ENCODE results near the gene ARSA.
"Not testable (repeated sequence)": the region's sequence is repeated elsewhere in the genome, so short reads cannot be mapped to it uniquely, and the experiment has no call there.

Gene ARSA

DNA sequence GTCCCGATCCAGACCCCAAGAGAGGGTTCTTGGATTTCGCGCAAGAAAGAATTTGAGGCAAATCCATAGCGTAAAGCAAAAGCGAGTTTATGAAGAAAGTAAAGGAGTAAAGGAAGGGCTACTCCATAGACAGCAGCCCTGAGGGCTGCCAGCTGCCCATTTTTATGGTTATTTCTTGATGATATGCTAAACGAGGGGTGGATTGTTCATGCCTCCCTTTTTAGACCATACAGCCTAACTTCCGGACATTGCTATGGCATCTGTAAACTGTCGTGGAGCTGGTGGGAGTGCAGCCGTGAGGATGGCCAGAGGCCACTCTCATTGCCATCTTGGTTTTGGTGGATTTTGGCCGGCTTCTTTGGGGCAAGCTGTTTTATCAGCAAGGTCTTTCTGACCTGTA, 25.3 kb upstream of the ARSA start:
- DNase-seq: no peak

DNA sequence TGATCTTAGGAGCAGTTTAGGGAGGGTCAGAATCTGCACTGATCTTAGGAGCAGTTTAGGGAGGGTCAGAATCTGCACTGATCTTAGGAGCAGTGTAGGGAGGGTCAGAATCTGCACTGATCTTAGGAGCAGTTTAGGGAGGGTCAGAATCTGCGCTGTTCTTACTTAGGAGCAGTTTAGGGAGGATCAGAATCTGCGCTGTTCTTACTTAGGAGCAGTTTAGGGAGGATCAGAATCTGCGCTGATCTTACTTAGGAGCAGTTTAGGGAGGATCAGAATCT, 15.8 kb upstream of the ARSA start:
- DNase-seq: not testable (repeated sequence)

DNA sequence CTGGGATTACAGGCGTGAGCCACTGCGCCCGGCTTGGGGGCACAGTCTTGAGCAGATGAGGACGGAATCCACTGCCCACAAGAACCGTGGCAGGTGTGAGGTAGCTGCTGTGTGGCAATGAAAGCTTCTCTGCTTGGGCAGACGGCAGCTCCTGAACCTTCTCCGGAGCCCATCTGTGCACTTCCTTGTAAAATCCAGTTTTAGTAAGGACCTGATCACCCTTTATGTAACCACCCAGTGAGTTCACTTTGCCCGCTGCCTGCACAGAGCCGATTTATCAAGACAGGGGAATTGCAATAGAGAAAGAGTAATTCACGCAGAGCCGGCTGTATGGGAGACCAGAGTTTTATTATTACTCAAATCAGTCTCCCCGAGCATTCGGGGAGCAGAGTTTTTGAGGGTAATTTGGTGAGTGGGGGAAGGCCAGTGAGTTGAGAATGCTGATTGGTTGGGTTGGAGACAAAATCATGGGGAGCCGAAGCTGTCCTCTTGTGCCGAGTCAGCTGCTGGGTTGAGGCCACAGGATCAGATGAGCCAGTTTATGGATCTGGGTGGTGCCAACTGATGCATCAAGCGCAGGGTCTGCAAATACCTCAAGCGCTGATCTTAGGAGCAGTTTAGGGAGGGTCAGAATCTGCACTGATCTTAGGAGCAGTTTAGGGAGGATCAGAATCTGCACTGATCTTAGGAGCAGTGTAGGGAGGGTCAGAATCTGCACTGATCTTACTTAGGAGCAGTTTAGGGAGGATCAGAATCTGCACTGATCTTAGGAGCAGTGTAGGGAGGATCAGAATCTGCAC, 15.3 kb upstream of the ARSA start:
- DNase-seq: not testable (repeated sequence)

DNA sequence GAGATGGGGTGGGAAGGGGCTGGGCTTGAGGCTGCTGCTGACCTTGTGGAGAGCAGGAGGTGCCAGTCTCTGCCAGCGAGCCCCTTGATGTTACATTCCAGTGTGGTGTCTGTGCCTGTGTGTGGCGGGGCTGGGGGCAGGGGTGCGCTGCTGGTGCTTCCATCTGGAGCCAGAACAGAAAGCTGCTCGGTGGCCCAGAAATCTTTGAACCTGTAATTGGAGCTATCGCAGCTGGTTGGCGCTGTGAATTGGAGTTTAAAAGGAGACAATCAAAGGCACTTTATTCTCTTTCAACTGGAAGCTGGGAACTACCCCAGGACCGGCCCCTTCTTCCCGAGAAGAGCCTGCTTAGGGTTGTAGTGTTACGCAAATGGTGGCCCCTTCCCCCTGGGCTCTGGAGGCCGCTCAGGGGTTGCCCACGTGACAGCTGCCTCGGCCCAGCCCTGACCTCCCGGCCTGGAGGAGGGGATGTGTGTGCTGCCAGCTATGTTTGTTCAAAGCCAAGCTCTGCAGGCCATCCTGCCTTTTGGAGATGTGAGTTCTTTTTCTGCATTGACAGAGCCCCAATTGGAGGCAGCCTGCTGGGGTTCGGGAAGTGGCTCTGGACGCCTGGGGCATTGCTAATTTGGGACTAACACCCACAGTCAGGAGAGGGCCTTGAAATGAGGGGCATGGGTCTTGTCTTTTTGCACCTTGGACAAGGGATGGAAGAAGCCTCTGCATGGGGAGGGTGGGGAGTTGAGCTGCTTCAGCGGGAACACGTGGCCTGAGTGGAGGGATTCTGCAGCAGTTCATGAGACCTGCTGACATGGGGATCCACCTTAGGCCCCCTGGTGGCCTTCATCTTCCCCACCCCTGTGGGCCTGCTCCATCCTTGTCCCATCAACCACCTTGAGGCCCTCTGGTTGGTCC, 14.0 kb upstream of the ARSA start:
- no peak for DNase-seq

DNA sequence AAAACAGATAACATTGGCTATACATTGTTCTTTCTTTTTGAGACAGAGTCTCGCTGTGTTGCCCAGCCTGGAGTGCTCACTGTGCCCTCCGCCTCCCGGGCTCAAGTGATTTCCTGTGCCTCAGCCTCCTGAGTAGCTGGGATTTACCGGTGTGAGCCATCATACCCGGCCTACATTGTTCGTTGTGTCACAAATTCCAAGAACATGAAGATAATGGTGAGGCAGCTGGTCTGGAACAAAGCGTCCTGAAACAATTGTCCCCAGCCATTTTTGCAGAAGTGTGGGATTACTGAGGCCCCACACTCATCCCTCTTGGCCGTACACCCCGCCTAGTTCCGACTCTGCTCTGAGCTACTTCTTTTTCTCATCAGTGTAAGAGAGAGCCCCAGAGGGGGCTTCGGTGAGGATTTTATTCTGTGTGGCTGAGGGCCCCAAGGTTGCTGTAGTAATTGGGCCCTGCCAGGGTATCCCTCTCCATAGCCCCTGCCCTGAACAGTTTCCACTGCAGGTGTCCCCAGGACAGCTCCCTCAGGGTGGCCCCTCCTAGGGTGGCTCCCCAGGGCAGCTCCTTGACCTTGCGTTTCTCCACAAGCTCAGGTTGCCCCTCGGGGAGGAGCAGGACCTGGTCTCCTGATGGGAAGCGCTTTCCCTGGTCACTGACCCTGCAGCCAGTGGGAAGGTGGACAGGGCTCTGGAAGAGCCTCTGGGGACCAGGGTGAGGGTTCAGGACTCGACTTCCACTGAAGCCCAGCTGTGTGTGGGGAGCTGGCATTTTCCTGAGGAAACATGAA, 13.1 kb upstream of the ARSA start:
- no peak for DNase-seq

DNA sequence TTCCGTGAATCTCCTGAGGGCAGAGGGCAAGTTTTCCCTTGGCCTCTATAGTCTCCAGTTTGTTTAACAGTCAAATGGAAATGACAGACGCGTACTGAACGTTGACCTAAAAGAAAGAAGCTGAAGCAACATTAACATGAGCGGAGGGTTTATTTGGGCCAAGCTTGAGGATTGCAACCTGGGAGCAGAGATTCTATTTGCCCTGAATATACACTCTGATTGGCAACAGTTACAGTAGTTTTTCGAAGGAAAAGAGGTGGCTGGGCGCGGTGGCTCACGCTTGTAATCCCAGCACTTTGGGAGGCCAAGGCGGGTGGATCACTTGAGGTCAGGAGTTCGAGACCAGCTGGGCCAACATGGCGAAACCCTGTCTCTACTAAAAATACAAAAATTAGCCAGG, 12.3 kb upstream of the ARSA start:
- not testable (repeated sequence) for DNase-seq

DNA sequence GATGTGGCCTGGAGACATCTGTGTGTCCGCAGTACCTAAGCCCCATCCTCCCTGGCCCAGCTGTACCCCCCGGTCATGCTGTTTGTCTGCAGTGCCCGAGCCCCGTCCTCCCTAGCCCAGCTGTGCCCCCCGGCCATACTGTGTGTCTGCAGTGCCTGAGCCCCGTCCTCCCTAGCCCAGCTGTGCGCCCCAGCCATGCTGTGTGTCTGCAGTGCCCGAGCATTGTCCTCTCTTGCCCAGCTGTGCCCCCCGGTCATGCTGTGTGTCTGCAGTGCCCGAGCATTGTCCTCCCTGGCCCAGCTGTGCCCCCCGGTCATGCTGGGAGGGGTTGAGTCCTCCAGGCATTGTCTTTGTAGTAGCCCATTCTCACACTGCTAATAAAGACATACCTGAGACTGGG, 7.6 kb upstream of the ARSA start:
- DNase-seq: no peak

DNA sequence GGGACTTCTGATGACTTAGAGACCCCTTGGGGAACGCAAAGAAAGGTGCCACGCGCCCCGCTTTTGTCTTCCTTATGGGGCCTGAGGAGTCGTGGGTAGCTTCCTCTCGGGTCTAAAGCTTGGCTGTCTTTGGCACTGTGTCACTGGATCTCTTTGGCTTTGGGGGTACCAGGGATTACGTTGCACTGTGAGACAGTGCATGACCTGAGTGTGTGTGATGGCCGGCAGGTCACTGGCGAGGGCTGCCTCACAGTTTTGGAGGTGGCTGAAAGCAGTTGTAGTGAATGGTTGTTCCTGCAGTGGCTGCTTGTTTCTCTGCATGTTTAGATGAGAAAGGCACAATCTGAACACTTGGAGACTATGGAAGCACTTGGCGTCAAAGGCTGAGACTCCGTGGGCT, 5.8 kb upstream of the ARSA start:
- no peak for DNase-seq

DNA sequence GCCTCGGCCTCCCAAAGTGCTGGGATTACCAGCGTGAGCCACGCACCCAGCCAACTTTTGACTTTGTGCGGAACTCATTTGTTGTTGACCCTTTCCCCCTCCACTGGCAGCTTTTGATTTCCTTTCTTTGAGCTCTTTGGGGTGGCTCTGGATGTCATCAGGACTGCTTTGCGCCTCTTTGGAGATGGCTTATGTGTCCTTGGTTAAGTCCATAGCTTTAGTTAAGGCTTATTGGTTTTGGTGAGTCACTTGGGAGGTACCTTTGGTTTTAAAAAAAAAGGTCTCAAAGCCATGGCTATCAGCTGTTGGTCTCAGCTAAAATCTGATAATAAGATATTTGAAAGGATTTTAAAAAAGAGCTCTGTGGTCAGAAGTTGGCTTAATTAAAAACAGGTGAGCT, 5.1 kb upstream of the ARSA start:
- no peak for DNase-seq

DNA sequence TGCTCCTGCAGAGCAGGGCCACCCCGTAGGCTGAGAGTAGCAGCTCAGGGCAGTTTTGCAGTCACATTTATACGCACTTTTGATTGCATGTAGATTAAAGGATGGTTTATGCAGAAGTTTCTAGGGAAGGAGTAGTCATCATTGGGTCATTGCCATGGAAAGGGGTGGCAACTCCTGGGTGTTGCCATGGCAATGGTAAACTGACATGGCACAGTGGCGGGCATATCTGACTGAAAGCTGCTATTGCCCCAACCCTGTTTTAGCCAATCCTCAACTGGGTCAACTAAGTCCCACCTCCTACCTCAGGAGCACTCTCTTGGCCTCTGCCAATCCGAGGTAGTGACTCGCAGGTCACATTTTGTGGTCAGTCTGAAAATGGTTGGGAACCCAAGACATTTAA, 2.4 kb upstream of the ARSA start:
- no peak for DNase-seq

DNA sequence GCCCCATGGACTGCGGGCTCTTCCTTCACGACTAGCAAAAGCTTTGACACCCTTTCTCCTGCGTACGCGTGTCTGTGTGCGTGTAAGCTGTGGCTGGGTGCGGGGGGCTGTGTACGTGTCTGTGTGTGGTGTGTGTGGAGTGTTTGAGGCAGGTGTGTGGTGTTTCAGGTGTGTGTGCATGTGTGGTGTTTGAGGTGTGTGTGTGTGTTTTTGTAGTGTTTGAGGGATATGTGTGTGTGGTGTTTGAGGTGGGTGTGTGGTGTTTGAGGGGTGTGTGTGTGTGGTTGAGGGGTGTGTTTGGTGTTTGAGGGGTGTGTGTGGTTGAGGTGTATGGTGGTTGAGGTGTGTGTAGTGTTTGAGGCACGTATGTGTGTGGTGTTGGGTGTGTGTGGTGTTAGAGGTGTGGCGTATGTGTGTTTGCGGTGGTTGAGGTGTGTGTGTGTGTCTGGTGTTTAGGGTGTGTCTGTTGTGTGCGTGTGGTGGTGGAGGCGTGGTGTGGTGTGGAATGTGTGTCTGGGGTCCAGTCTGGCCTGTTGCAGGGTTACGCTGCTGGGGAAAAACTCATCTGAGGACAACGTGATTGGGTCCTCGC, 687 bp upstream of the ARSA start:
- no peak for DNase-seq

DNA sequence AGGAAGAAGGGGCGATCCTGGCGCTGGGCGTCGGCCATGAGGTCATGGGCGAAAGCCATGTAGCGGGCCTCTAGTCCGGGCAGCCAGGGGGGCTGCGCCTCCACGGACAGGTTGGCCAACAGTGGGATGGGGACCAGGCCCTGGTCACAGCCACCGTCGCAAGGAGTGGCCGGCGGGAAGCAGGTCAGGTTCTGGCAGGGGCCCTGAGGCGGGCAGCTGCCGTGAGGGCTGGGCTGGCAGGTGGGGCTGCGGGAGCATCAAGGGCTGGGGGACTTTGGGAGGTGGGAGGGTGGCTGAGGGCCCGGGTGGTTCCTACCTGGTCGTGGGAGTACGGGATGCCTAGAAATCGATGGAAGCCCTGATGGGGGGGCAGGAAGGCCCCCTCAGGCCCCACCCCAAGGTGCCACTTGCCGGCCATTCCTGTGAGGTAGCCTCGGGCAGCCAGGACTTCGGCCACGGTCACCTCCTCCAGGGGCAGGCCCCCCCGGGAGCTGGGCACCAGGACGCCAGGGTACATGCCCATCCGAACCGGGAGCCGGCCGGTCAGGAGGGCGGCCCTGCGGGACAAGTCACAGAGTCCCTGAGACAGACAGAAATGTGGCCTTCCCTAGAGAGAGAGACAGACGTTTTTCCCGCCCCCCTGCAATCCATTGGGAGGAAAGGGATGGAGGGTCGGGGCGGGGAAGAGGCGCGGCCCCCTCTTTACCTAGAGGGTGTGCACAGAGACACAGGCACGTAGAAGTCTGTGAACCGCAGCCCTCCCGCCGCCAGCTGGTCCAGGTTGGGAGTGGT, 906 bp downstream of the ARSA start:
- peak; percentile 18 for DNase-seq

DNA sequence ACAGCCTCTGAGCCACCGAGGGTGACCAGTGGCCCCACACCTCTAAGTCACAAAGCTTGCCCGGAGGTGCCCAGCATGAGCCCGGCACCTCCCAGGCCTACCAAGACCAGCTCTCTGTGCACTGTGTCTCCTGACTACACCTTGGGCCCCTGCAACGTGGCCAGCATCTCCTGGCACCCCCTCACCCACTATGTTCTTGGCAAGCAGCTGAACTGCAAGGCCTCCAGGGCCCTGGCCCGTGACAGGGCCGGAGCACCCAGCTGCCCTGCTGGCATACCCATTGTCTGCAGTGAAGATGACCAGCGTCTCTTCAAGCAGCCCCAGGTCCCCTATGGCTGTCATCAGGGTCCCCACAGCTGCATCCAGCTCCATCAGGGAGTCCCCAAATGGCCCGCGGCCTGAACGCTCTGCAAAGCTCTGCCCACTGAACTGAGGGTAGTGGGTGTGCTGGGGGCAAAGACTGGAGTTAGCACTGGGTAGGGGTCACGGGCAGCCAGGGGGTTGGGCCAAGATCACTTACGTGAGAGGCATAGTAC, 1.6 kb downstream of the ARSA start:
- no peak for DNase-seq

DNA sequence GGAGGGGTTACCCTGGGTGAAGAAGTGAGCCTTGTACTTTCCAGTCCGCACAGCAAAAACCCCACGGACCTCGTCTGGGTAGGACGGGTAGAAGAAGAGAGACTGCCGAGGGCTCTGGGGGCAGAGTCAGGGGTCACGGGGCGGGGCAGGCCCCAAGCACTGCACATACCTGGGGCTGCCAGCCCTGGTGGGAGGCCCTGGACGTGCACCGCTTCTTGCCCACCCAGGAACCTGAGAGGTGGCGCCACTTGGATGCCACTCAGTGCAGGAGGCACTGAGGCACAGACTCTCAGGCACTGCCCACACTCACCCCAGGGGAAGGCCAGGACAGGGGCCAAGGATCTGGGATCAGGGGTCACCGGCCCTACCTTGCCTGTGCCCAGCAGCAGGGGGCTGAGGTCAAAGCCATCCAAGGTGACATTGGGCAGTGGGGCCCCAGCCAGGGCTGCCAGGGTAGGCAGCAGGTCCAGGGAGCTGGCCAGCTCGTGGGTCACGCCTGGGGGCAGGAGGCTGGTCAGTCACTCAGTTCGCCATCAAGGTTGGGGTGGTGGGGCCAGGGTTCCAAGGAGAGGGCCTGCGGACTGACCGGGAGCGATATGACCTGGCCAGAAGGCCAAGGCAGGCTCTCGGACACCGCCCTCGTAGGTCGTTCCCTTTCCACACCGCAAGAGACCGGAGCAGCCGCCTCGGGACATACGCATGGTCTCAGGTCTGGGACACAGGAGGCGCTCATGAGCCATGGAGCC, 2.2 kb downstream of the ARSA start:
- DNase-seq: no peak

DNA sequence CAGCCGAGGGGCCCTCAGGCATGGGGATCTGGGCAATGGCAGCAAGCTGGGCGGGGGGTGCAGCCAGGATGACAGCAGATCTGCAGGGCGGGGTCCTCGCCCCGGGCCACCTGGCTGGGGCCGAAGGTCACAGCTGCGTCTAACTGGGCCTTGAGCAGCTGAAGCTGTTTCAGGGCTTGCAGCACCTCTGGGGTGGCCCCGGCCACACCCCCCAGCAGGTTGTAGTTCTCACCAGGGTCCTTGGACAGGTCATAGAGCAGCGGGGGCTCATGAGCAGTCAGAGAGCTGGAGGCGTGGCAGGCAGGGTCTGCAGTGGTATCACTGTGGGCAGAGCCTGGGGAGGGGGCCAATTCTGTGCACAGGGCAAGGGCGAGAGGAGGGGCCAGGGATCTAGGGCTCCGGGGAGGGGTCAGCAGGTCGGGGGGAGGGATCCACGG, 2.8 kb downstream of the ARSA start:
- no peak for DNase-seq

DNA sequence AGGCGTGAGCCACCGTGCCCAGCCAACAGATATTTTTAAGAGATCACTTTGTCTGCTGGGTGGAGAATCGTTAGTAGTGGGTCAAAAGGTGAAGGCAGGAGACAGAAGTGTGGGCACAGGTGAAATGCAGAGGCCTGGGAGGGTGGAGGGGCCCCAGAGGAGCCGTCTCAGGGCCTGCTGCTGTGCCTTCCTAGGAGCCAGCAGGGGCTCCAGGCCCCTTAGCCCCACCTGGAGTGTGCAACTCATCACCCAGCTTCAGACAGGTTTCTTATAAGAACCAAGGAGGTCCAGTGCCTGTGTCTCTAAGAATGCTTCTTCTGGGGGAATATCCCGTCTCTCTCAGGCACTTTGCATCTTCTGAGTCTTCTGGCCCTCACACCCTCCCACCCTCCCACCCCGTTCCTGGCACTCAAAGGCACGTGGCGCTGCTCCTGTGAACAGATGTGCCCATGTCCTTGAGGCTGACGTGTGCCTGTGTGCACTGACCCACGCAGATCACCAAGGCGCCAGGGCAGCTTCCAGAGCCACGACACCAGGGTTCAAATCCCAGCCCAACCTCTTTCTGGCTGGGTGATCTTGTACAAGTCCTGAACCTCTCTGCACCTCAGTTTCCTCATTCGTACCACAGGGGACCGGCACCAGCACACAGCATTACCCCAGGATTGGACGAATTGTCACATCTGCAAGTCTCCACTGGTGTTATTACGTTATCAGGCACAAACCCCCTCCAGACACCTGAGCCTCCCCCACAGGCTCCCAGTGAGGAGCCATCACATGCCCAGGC, 3.4 kb downstream of the ARSA start:
- no peak for DNase-seq

DNA sequence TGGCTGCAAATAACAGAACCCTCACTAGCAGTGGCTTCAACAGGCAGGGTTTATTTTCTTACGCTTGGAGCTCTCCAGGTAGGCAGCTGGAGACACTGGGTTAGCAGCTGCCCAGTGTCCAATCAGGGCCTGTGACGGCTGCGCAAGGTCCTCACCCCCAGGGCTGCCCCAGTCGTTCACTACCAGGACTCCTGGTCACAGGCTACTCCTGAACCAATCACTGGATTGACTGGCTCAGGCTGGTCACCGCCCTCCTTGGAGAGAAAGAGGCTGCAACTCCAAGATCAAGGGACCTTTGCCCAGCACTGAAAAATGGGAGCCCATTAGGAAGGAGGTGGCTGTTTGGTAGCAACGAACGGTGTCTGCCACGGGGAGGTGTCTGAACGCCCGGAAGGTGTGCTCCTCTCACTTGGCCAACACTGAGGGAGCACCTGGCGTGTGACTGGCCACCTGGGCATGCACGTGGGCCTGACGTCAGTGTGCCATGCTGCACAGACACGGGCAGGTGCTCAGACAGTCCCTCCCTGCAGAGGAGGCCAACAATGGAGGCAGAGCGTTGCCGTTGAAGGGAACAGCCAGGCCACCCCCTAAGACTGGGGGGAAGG, 5.1 kb downstream of the ARSA start:
- DNase-seq: no peak

DNA sequence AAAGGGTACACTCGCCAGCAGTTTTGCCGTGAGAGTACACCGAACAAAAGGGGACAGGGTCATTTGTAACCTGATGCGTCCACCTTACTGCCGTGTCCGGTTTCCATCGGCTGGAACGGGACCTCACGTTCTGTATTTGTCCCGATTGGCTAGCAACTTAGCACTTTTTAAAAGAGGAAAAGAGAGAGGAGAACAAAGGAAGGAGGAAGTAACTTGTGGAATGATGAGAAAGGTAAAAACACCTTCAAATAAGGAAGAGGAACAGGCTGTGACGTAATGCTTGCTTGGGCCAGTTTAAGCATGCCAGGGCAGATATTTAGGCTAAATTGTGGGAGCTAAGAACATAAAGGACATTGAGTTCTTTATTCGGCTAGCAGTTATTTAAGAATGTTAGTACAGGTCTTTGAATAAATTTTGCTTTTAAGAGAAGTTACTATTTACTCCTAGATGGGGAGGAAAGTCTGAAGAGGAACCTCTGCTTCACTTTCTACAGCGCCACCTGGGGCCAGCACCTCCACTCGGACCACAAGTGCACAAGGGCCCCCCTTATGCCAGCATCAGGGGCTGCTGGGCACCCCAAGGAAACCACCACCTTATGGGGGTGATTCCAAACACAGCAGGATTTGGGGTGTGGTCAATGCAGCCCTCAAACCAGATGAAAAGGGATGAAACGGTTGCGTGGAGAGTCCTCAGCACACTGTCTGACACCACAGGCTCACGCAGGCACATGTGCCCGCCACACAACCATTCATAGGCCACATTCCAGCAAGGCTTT, 5.8 kb downstream of the ARSA start:
- DNase-seq: peak; percentile 27

DNA sequence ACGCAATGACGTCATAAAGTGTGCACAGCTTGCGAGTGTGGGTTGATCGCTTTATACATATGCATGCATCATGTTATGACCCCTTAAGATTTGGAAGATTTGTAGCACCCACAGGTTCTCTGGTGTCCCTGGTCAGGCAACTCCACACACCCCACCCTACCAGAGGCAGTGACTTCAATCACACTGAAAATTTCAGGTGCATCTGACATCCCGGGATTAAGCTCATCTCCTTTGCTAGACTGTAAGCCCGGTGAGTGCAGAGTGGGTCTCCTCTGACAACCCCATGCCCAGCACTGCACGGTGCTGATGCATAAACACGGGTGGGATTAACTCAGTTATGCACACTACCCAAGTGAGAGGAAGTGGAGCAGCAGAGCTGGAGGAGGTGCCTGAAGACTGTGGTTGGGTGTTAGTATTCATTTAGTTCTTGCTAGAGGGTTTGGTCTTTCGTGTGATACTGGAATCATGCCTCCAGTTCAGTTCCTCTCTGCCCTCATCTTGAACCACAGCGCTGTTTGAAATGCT, 6.5 kb downstream of the ARSA start:
- peak; percentile 61 for DNase-seq
